ENCODE results near the gene ROR1.

ROR1 gene

GRCh38 chr1:63984257-63984929, 210.6 kb downstream of the ROR1 start:
- ChIA-PET POLR2A (no interaction called here), CTCF (interaction anchor here (0.6 to 1.3 kb wide), 5 partner anchors 9 to 293 kb away, joined by 3 to 4 read pairs (median 3); no protein-coding TSS in a partner anchor)
- TF ChIP-seq ZNF157 (tag by site-specific recombination; IDR thresholded peaks at IDR 0.05) (no peak), FEZF1 (tag by site-specific recombination; IDR thresholded peaks at IDR 0.05) (0 out of 2 replicates have a peak, but pooled peaks have one; percentile 30), ZNF138 (tag by site-specific recombination; IDR thresholded peaks at IDR 0.05; ENCODE audit: borderline replicate concordance) (no peak), ZNF621 (tag by site-specific recombination; IDR thresholded peaks at IDR 0.05) (no peak), ZNF76 (tag by site-specific recombination; IDR thresholded peaks at IDR 0.05; ENCODE audit: borderline replicate concordance, low read depth) (no peak), PRDM4 (tag by site-specific recombination; IDR thresholded peaks at IDR 0.05) (no peak), ZNF558 (tag by site-specific recombination; IDR thresholded peaks at IDR 0.05) (no peak)
- Histone ChIP-seq H3K4me3 (ENCODE audit: low read depth, low read length) (no peak overlapping the region), H3K4me1 (ENCODE audit: control insufficient read depth, insufficient read depth, low read length) (peaks cover 15% of the 10 kb centered on the region), H3K36me3 (ENCODE audit: control insufficient read depth in 2 of 2, insufficient read depth in 1 of 2, low read length in 2 of 2) (no peaks in the 10 kb centered on the region), H3K27ac (ENCODE audit: extremely low read depth, low read depth, low read length) (no peak overlapping the region), H3K9me3 (ENCODE audit: control insufficient read depth, insufficient read depth, low read depth, low read length) (no peaks in the 10 kb centered on the region)

- ChIA-PET CTCF (interaction anchor here (0.6 to 0.7 kb wide), 4 partner anchors 13 to 293 kb away, joined by 3 to 4 read pairs (median 3); no protein-coding TSS in a partner anchor), POLR2A (no interaction called here)
- H3K27ac ChIP-seq (ENCODE audit: extremely low read depth, low read depth, low read length) = no peak overlapping the region
- no peaks in the 10 kb centered on the region for H3K9me3 ChIP-seq (ENCODE audit: control insufficient read depth, insufficient read depth, low read depth, low read length)
- H3K4me1 ChIP-seq (ENCODE audit: control insufficient read depth, insufficient read depth, low read length) = peaks cover 15% of the 10 kb centered on the region
- H3K36me3 ChIP-seq (ENCODE audit: control insufficient read depth in 2 of 2, insufficient read depth in 1 of 2, low read length in 2 of 2) = no peaks in the 10 kb centered on the region
- H3K4me3 ChIP-seq (ENCODE audit: low read depth, low read length) = no peak overlapping the region
- TF ChIP-seq TRIM28 (IDR thresholded peaks at IDR 0.05; ENCODE audit: borderline replicate concordance, low read length) (peak; percentile 68; the same call in 1 of the 2 replicates), ZFP37 (tag by site-specific recombination; IDR thresholded peaks at IDR 0.05) (no peak), EGR2 (tag by site-specific recombination; IDR thresholded peaks at IDR 0.05; ENCODE audit: low read depth) (no peak)
These were observed 211.1 kb downstream of the ROR1 start for GRCh38 chr1:63984930-63985290.

- no peaks in the 10 kb centered on the region for H3K9me3 ChIP-seq (ENCODE audit: control insufficient read depth, insufficient read depth, low read depth, low read length)
- no peak overlapping the region for H3K27ac ChIP-seq (ENCODE audit: extremely low read depth, low read depth, low read length)
- H3K4me1 ChIP-seq (ENCODE audit: control insufficient read depth, insufficient read depth, low read length) = peaks cover 8% of the 10 kb centered on the region
- ChIA-PET CTCF (no interaction called here), POLR2A (interaction anchor here (1.0 kb wide), 1 partner anchor 13 kb away, joined by 3 read pairs; no protein-coding TSS in a partner anchor)
- no peaks in the 10 kb centered on the region for H3K36me3 ChIP-seq (ENCODE audit: control insufficient read depth in 2 of 2, insufficient read depth in 1 of 2, low read length in 2 of 2)
- H3K4me3 ChIP-seq (ENCODE audit: low read depth, low read length) = no peak overlapping the region
- TF ChIP-seq SP7 (tag by site-specific recombination; IDR thresholded peaks at IDR 0.05) = no peak
- no peak for TF ChIP-seq ZNF174 (tag by site-specific recombination; IDR thresholded peaks at IDR 0.05)
- no peak for TF ChIP-seq ZNF560 (tag by site-specific recombination; IDR thresholded peaks at IDR 0.05; ENCODE audit: borderline replicate concordance)
- TF ChIP-seq ZNF488 (tag by site-specific recombination; IDR thresholded peaks at IDR 0.05) = no peak
- 0 out of 2 replicates have a peak, but pooled peaks have one; percentile 35 for TF ChIP-seq TRIM28 (IDR thresholded peaks at IDR 0.05; ENCODE audit: borderline replicate concordance, low read length)
- TF ChIP-seq ELK4 (IDR thresholded peaks at IDR 0.05; ENCODE audit: borderline replicate concordance, low read depth, low read length) = no peak
- 0 out of 2 replicates have a peak, but pooled peaks have one; percentile 21 for TF ChIP-seq ZNF664 (tag by site-specific recombination; IDR thresholded peaks at IDR 0.05)
These were observed 213.3 kb downstream of the ROR1 start for GRCh38 chr1:63987014-63987627.

Data from HEK293 (cell line).